ENCODE measurements around the gene PPP1R27.

Gene PPP1R27

GRCh38 chr17:81860756-81861568 lies 26.1 kb upstream of the PPP1R27 start:
- DNase-seq (ENCODE audit: low spot score), result peak; percentile 100

DNA sequence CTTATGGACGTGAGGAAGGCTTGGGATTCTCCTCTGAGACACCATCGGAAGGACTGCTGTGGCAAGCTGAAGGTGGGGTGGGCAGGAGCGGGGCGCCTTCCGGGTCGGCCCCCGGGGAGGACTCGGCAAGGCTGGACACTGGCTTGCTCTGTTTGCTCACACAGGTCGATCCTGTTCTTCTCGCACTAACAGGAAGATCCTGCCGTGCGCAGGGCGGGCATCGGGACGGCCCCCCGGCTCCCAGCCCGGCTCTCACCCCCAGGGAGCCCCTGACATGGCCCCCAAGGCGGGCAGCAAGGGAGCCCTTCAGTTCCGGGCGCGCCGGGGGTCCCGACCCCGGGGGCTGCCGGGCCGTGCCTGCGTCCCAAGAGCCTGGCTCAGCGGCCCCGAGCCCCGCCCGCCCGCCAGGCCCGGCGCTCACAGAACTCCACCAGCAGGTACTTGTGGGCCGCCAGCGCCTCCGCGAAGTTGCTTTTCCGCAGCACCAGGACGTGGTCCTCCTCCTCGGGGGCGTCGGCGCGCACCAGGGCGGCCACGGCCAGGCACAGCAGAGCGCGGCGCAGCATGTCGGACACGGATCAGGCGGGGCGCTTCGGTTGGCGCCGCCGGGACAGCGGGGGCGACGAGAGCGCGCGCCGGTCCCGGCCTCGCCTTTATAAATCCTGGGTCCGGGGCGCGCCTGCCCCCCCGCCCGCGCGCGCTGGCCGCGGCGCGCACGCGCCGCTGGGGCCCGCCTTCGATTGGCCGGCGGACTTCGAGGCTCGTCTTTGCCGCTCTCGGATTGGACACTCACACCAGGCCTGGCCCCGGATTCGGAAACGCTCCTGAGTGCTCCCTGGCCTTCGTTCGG lies 25.3 kb upstream of the PPP1R27 start, which contains the start of gene P4HB:
Gene P4HB (minus strand): TSS at position 630 of the 850 bp plus-strand sequence. CDS start 64 bp downstream, at position 566.
- DNase-seq (ENCODE audit: low spot score), result no peak

DNA sequence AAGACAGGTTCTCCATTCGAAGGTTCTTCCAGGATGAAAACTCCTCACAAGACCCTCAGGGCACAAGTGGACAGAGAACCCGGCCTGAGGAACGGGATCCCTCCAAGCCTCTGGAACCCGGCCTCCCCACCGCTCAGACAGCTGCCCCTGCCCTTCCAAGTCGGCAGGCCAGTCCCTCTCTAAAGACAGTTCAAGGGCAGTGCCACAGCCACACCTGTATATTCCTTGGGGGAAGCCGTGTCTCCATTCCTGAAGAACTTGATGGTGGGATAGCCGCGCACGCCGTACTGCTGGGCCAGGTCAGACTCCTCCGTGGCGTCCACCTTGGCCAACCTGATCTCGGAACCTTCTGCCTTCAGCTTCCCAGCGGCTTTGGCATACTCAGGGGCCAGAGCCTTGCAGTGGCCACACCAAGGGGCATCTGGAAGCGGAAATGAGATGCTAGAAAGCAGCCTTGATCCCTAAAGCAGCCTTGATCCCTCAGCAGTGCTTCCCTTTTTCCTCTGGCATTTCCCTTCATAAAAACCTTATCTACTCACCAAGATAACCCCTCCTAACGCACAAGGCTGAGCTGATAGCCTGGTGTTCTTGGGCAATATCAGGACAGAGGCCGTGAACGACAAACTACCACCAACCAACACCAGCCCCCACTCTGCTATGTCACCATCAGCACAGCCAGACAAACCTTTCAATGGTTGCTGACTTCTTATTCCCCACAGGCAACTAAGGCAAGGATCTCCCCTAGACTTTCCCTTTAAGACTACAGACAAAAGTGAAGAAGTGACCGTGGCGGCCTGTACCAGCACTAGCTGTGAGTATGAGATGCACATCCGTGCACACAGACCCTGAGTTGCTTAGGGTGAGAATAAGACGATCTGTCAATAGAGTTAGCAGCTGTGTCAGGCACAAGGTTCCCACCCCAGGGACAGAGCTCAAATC lies 24.4 kb upstream of the PPP1R27 start:
- DNase-seq (ENCODE audit: low spot score), result no peak

DNA sequence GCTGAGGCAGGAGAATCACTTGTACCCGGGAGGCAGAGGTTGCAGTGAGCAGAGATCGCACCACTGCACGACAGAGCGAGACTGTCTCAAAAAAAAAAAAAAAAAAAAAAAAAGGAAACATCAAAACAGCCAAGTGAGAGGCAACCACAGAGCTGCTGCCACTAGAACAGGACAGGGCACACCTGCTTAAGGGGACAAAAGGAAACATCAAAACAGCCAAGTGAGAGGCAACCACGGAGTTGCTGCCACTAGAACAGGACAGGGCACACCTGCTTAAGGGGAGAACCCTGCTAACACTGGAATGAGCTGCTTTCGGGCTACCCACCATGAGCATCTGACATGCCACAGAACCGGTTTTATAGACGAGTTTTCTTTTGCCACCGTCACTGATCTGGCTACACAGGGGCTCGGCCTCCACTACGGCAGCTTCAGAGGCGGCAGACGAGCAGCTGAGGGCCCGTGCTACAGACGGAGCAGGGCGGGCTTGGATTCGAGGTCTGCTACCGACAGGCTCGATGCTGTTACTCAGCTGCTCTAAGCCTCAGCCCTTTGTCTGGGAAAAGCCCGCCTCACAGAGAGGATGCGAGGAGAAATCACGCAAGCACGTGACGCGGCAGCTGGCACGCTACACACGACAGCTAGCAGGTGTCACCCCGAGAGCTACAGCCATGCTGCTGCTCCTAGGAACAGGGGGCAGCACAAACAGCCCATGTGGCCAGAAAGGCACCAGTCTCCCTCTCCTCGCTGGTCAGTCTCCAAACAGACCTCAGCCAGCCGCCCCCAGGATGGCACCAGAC lies 23.5 kb upstream of the PPP1R27 start:
- DNase-seq (ENCODE audit: low spot score), result no peak

DNA sequence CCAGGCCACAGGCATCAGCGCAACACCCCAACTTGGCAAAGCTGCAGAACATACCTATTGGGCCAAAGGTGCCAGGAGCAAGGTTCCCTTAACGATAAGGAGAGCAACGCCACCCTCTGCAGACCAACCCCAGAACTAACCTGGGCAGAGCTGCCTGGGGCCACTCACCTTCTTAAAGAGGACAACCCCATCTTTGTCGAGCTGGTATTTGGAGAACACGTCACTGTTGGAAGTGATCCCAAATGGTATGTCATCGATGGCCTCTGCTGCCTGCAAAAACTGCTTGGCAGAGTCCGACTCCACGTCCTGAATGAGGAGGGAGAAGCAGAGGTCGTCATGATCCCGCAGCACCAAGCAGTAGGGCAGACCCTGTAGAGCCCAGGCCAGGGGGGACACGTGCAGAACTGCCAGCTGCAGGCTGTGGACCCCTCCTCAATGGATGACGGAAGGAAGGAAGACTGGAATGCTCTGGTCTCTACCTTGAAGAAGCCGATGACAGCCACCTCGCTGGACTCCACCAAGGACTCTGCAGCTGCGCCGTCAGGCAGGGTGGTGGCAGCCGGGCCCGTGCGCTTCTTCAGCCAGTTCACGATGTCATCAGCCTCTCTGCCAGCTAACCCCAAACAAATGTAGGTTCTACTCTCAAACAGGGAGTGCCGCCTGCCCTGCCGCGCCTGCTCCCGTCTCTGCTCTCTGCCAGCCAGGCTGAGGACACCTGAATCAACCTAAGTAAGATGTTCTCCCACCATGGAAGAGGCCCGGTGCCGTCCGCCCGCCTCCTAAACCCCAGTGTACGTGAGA lies 20.3 kb upstream of the PPP1R27 start:
- no peak for DNase-seq (ENCODE audit: low spot score)

GRCh38 chr17:81852237-81852636 lies 17.4 kb upstream of the PPP1R27 start:
- DNase-seq (ENCODE audit: low spot score), result no peak

GRCh38 chr17:81851423-81851822 lies 16.6 kb upstream of the PPP1R27 start:
- DNase-seq (ENCODE audit: low spot score), result no peak

- no peak for DNase-seq (ENCODE audit: low spot score)
Measured at GRCh38 chr17:81849457-81849856, 14.6 kb upstream of the PPP1R27 start.

DNA sequence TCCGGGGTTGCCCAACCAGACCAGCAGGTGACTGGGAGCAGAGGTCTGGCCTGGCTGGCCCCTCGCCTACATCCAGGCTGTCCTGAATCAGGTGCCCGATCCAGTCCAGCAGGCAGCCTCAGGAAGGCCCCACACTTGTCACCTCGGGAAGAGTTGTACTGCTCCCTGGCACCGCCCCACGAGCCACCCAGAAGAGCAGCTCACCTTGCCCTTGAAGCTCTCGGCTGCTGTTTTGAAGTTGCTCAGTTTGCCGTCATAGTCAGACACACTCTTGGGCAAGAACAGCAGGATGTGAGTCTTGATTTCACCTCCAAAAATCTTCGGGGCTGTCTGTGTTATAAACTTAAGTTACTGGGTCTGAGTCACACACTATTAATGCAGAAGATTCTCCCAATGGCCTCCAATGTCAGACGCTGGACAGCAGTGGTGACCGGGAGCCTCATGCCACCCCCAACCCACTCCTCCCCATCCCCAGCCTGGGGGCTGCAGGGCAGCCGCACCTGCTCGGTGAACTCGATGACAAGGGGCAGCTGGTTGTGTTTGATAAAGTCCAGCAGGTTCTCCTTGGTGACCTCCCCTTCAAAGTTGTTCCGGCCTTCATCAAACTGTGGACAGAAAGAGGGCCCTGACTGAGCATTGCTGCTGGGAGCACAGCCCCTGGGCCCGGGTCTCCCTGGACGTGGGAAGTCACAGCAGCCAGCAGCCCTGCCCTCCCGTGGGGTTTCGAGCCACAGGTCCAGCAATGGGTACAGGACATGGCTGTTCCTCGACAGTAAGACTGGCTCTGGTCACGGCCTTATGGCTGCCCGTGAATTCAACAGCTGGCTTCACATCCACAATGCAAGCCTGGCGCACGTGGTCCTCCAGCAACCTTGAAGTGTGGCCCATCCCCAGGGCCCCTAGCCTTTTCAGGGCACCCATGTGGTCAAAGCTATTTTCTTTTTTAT lies 12.2 kb upstream of the PPP1R27 start:
- DNase-seq (ENCODE audit: low spot score), result no peak

GRCh38 chr17:81845881-81846742 lies 11.3 kb upstream of the PPP1R27 start:
- no peak for DNase-seq (ENCODE audit: low spot score)

- DNase-seq (ENCODE audit: low spot score), result no peak
Measured at GRCh38 chr17:81845361-81845760, 10.5 kb upstream of the PPP1R27 start.

DNA sequence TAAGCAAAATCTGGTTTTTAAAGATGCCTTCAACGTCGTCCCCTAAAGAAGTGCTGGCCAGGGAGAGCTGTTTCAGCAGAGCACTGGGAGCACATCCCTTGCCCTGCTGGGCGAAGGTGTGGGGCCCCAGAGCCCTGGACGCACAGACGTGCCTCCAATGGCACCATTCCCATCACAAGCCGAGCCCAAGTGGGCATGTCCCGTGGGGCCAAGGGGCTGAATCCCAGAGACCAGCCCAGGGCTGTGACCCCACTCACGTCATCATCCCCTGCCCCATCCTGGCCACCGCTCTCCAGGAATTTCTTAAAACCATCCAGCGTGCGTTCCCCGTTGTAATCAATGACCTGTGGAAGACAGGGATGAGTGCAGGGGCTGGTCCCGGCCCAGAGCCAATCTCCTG lies 10.0 kb upstream of the PPP1R27 start:
- DNase-seq (ENCODE audit: low spot score), result no peak

GRCh38 chr17:81844327-81844851 lies 9.5 kb upstream of the PPP1R27 start:
- DNase-seq (ENCODE audit: low spot score), result no peak

DNA sequence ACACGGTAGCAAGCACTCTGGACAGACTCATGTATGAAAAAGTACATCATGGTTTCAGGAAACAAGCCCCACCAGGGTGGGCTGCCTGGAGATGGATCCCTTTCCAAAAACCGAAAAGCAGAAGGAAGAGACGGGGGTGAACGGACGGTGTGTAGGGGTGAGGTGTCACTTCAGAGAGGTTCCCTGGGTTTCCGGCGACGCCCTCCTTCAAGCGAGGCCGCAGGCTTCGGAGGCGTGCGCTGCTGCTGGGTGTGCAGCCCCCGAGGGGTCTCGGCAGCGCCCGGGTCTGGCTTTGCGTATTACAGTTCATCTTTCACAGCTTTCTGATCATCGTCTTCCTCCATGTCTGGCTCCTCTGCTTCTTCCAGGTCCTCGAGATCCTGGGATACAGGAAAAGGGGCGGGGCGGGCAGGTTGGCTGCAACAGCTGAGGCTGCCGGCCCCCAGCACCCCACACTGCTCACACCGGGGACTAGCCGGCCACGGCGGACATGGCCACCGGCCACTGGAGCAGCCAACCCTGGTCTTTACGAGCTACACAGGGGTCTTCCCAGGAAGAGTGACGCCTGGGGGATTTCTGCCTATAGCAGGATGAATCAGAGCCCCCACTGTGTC lies 9.0 kb upstream of the PPP1R27 start:
- no peak for DNase-seq (ENCODE audit: low spot score)

DNA sequence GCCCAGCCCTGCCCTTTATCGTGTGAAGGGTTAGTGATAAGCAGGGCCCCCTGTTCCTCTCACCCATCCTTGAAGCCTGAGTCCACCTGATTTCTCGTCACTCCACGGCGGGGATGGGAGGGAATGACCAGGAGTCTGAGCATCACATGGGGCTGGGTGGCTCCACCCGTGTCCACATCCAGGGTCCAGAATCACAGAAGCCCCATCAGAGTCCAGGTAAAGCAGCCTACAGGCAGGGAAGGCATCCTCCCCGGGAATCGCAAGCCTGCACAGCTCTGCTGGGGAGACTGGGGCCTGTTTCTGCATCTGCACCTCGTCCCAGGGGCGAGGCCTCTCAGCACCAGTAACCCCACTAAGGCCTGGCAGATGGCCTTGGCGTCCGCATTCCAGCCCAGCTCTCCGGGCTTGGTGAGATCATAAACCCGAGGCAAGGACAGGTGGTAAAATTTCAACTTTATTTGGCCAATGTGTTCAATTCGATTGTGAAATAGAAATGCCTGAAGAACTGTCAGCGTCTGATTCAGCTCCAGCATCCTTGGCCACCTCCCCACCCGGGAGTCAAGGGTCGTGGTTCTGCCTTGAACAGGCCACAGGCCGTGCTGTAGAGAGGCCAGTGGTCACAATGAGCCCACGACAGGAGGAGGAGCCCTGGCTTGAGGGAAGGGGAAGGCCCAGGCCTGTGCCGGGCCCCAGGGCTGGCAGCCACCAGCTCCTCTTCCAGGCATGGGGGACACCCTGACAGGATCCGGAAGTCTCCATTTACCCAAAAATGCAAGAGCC lies 8.1 kb upstream of the PPP1R27 start:
- DNase-seq (ENCODE audit: low spot score), result no peak

DNA sequence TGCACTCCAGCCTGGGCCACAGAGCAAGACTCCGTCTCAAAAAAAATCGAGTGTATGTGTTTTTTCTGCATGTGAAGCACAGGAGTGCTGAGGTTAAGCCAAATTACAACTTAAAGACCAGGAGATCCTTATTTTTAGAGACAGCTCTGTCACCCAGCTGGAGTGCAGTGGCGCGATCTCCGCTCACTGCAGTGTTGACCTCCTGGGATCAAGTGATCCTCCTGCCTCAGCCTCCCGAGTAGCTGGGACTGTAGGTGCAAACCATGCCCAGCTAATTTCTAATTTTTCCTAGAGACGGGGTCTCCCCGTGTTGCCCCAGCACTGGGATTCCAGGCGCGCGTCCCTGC lies 7.5 kb upstream of the PPP1R27 start:
- DNase-seq (ENCODE audit: low spot score), result no peak

DNA sequence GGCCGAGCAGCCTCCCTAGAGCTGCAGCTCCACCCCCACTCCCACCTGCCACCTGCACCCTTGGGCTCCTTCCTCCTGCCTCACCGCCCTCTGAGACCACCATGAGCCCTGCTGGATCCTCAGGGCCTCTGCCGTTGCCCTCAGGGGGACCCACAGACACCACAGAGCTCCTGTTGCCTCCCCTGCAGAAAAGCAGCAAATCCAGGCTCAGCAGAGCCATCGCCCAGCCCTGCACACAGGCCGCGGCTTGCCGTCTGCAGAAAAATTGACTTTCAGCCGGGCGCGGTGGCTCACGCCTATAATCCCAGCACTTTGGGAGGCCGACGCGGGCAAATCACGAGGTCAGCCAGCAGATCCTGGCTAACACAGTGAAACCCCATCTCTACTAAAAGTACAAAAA lies 7.0 kb upstream of the PPP1R27 start:
- no peak for DNase-seq (ENCODE audit: low spot score)
